NCI-H2196 treated with DMSO at 0.1 percent for 48 hours (cell line): ENCODE measurements around the gene ERP27.

ENCODE experiments used
- DNase-seq: peaks from one replicate; lab custom pipeline; 2025; ENCODE audit not compliant: unreplicated experiment; lab: John Stamatoyannopoulos, UW

Gene ERP27

DNA sequence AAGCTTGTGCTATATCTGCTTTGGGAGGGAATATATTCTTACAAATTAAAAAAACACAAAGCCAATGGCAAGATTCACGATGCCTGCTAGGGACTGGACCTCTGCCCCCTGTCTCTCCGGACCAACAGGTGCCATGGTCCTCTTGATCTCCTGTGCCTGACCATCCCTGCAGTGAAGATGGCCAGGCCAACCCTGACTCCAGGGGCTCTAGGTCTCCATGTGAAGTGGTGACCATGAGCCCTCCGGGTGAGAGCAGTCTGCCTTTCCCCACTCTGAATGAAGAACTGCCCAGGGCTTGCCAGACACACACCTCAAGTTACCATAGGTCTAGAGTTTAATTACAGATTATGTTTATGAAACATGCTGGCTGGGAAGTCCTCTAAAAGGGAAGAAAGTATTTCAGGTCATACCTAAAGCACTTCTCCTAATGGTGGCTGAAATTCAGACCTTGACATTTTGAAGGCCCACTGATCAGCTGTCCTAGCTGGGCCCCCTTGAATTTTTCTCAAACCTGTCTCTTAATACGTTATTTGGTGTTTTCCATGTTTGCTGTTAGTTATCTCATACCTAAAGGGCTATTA lies 21.7 kb upstream of the ERP27 start:
- DNase-seq = no peak

DNA sequence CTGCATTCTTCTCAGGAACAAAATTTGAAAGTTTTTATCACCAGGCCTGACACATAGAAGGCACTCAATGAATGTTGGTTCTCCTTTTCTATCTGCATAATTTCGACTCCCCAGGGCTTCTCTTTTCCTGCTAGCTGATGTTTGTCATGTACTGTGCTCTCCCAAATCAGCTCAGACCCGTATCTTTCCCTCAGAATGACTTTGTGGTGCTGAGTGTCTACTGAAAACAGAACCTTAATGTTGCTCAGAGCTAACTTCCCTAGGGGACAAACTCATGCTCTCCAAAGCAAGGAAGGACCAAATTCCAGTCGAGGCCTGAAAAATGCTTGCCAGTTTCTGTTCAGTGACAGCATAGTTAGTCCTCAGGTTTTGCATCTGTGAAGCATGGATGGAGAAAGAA lies 21.1 kb upstream of the ERP27 start:
- DNase-seq = no peak

DNA sequence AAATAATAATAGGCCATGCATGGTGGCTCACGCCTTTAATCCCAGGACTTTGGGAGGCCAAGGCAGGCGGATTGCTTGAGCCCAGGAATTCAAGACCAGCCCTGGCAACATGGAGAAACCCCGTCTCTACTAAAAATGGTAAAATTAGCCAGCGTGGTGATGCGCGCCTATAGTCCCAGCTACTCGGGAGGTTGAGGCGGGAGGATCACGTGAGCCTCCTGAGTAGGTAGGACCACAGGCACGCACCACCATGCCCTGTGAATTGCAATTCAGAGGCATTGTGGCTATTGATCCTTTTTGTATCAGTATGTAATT lies 20.7 kb upstream of the ERP27 start:
- DNase-seq = no peak

DNA sequence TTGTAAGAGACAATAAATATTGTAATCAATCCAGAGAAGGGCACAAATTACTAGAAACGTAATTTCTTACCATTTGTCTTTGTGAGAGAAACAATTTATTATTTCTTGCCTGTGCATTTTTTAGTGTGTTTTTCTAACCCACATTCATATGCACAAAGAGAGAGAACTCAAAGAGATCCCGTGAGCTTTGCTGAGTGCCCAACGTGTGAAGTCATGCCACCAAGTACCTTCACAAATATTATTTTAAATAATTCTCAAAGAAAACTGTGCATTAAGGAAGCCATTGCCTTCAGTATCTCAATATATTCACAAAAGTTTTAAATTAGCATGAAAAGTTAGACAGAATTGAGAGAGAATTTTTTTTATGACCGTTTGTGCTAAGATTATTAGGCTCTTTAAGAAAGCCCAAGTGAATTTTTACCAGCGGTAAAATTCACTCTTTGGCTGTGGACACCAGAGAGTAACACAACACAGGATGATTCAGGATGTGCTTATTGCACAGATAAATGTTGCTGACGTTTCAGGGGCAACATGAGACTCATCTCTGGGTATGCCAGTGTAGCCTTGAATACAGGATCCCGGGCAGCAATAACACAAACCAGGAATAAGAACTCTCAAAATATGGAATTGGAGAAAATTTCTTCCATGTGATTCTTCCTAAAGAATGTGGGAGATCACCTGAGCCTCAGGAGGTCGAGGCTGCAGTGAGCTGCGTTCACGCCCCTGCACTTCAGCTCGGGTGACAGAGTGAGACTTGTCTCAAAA lies 20.2 kb upstream of the ERP27 start:
- no peak for DNase-seq

DNA sequence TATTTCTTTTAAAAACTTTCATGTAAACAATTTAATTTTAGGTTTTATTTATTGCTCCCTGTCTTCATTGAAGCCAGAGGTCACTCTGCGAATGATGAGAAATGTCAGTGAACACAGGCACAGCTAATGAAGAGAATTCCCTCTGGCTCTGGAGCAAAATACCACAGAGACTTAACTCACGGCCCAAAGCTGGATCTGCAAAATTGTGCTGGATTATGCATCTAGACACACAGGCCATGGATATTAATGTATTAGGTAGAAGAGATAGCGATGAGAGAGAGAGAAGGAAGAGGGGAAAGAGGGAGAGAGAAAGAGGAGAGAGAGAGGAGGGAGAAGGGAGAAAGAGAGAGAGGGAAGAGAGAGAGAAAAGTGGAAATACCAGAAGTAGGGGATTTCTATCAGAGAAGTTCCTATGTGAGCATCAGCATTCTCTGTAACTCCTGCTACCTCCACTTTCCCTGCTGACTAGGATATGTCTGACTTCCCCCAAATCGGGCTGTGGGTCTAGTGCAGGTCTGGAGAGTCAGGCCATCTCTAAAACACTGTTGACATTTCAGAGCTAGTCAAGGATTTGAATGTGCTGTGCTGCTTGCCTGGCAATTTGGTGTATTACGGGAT lies 19.3 kb upstream of the ERP27 start:
- DNase-seq = no peak

DNA sequence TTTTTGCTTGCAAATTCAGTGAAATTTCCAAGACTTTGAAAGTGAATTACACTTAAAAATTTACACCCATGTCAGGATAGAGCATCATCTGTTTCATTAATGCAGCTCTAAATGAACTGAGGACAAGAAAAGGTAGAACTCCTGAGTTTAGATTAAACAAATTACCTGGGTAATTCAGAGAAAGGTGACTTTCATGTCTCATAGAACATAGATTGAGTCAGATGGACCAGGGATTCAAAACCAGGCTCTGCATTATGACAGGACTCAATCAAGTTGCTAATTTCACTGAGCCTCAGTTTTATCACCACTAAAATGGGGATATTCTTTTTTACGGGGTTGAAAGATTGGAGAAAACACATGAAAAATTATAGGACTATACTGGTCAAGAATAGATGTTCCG lies 18.6 kb upstream of the ERP27 start:
- no peak for DNase-seq

DNA sequence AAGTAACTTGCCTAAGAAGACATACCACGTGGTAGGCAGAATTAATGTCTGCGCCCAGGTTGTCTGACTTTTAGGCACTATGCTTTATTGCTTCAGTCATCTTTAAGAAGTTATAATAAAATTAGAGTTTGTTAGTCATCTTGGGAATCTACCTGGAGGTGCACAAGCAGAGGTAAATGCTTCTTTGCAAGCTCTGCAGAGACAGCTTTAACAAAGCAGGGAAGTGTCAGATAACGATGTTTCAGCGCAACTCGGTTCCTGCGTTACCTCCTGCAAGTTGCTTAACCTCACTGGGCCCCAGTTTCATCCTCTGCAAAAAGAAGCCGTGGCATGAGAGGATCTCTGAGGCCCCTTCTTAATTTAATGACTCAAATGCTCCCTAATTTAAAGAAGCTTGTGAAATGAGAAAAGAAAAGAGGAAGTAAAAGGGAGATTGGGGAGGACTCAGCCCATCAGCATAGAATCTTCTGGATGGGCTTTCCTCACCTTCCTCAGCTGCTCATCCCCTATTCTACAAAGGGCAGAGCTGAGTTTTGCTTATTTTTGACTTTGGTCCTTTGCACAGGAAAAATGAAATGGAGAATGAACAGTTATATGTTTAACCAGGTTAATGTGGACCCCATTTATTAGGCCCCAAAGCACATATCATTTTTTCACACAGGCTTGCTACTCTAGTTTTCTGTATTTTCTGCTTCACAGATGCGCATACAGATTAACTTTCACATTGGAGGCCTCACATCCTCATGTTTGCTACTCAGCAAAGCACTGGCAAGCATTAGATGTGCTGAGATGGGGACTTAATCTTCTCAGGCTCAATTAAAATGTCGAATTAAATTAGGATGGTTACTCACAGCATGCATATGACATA lies 17.9 kb upstream of the ERP27 start:
- no peak for DNase-seq

DNA sequence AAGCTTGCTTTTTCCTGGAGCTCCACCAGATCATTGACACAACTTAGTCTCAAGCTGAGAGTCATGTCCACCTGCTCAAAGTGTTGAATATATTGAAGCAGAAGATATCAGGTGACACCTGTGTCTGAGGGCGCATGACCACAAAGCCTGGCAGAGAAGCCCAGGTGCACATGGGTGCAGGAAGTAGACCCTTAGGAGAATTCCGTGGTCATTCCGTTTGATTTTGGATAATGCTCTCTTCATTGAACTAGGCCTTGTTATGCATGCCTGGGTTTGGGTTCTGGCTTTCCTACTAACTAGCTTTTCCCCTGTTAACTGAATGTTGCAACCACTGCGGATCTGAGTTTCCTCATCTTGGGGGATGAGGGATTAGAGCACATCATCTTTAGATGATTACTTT lies 15.9 kb upstream of the ERP27 start:
- DNase-seq = no peak

DNA sequence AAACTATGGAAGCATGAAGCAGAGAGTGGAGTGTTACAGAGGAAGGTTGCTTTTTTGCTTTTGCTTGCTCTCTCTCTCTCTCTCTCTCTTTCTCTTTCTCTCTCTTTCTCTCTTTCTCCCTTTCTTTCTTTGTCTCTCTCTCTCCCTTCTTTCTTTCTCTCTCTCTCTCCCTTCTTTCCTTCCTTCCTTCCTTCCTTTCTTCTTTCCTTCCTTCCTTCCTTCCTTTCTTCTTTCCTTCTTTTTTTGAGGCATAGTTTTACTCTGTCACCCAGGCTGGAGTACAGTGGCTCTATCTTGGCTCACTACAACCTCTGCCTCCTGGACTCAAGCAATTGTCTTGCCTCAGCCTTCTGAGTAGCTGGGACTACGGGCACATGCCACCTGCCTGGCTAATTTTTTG lies 15.4 kb upstream of the ERP27 start:
- DNase-seq = no peak

DNA sequence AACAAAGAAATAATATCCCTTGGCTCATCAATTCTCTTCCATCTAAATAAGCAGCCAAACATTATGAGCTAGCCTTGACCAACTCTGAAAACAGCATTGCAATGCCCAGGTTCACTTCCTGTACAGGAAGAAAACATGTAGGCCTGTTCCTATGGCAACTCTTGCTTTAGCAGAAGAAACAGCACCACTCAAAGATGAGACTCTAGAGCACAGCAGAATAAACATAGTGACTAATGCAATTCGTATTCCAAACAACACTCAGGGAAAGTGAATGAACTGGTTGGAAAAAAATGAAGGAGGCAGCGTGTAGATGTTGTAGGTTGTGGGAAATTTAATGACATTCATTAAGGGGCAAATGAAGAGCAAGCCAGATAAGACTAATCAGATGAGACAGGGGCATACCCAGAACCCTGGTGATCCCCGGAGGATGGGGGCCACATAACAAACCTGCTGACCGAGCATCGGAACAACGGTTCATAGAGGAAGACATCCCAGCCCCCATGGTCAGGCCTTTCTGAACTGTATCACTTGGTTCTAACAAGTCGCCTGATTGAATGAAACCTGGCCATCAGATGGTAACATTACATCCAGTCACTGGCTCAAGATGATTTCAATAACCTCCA lies 14.1 kb upstream of the ERP27 start:
- DNase-seq = no peak

DNA sequence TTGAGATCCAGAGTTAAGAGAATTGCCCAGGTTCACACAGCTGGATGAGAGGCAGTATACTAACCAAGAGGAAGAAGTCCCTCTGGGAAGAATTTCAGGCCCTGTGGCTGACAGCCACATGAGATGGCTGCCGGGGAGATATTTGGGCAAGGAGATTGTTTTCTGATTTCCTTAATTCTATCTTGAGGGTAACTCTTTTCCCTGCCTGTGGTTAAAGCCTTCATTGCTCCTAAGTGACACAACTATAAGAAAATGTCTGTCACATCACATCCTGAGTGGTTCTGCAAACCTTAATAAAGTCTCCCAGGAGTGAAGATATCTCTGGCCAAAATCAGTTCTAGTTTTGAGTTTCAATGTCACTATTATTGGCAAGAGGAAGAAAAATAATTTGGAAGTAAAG lies 13.5 kb upstream of the ERP27 start:
- DNase-seq = no peak

DNA sequence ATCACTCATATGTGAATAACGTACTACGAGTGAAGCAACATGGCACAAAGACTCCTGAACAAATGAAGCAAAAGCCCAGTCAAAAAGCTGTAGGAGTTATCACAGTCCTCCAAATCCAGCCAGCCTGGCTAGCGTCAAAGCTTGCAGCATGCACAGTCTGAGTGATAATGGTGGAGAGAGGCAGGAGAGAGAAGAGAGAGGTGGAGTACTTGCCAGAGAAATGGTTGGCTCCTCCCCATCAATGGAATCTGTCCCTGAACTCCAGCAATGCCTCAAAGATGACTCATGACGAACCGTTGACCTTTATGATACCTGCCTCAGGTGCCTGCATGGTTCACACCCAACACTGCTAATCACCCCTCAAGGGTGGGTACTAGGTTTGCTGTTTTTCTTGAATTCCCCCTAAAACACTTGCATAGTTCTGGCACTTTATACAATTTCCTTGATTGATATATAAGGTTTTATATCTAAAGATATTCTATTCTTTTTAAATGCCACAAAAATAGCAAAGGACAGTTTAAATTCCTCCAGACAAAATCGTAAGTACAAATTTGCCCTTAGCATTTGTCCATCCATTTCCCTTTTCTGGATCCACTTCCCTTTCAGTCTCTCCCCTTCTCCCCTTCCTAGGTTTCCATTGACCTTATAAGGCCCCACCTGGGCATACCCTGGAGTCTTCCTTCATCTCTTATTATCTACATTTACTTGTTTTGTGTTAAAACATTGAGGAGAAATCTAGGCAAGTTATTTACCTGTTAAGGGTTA lies 12.8 kb upstream of the ERP27 start:
- DNase-seq = no peak

DNA sequence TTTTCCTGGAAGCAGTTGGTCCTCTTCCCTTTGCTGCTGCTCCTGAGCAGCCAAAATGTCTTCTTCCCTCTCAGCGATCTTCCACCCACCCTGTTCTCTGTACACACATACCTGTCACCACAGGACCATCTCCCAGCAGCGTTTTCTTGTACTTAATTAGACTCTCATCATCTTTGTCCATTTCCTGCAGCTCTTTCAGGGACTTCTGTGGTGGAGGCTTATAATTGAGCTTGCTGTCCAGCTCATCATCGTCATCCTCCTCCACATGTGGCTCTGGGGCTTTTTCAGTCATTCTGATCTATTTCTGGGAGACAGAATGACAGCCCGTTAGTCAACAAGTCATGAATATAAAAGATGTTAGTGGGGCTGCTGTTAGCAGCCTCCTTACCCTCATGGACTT lies 12.1 kb upstream of the ERP27 start:
- DNase-seq = no peak

DNA sequence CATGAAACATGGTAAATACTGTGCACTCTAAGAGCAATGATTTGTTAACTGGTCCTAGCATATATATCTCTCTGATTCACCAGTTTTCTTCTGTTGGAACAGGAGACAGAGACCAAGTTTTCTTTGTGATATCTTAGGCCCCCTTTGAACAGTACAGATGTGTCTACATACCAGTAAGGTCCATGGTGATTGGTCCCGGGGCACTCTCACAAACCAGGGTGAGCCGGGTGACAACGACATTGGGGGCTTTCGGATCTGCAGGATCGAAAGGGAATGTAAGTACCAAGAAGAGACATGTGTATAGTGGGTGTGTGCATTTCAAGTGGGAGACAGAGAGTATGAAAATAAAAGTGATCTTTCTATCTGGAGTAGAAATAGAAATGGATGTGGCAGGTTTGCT lies 11.3 kb upstream of the ERP27 start:
- no peak for DNase-seq

DNA sequence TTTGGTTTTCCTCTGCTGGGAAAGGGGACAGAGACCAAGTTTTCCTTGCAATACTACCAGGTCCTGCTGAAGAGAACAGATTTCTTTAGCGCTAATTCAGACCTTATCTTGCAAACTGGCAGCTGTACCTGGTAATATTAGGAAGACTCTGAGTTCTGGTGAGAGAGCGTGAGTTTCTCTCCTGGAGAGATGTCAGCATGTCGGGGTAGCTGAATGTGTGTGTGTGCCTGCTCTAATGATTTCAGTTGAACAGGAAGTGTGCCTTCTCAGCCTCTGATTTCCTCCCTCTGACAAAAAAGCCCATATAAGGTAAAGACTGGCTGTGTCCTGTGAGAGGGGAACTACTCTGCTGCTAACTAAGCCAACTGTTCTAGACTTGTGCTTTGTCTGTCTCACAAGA lies 10.3 kb upstream of the ERP27 start:
- DNase-seq = no peak

DNA sequence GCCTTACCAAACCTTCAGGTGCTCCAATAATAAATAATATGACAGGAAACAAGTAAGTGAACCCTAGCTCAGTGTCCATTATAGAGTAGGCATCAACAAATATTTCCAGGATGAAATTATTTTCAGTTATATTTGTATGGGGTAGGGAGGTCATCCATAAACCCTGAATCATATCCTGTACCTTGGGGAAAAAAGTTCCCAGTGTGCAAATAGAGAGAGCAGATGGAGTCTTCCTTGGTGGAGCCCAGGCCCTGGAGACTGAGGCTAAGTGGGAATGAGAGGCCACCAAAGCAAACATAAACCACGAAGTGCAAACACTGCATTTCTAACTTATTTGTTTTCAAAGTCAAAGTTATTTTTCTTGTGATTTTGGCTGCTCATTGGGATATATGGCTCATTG lies 8.5 kb upstream of the ERP27 start:
- no peak for DNase-seq

DNA sequence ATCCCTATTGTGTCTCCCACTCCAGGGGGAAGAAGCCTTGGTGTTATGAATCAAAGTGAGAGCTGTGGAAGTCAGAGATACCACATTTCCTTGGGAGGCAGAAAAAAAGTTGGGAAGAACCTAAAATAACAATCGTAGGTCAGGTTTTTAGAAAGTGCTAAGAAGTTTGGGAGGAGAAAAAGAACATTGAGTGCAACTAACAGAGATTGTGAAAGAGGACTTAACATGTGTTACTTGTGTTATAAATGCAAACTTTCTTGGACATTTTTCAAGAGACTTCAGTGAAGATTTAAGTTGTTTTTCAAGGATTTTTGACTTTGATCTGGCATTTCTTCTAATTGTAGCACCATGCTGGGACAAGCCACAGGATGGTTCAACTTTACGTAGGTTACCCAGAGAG lies 7.8 kb upstream of the ERP27 start:
- DNase-seq = no peak

DNA sequence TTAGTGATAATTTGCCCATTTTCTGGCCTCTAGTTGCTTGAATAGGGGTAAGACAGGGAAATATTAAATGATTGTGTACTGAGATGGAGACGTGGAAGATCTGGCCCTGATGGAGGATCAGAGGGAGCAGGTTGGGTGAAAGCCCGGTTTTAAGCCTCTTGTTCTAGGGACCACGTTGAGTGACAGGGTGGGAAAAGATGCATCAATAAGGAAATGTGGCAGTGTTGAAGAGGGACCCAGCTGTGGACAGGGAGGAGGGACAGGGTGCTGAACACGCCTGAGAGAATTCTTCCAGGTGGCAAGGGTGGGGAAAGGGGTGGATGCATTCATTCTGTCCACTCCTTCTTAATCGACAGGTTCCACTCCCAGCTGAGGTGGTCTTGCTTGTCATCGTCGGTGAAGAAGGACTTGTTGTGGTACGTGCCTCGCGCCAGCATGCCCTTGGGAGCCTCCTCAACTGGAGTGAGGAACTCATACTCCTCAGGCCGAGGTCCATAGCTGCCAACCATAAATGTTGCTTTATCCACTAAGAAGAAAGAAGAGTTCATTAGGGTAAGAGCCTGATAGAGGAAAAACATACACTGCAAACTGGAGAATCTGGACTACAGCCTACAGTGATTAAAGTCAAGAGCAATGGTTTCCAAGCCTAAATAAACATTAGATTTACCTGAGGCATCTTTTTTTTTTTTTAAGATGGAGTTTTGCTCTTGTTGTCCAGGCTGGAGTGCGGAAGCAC lies 4.0 kb upstream of the ERP27 start:
- no peak for DNase-seq

DNA sequence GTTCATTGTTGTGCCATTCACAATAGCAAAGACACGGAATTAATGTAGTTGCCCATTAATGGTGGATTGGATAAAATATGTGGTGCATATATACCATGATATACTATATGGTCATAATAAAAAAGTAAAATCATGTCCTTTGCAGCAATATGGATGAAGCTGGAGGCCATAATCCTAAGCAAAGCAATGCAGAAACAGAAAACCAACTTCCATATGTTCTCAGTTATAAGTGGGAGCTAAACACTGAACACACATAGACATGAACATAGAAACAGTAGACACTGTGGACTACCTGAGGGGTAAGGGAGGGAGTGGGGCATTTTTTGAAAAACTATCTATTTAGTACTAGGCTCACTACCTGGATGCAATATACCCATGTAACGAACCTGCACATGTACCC lies 3.0 kb upstream of the ERP27 start:
- no peak for DNase-seq

DNA sequence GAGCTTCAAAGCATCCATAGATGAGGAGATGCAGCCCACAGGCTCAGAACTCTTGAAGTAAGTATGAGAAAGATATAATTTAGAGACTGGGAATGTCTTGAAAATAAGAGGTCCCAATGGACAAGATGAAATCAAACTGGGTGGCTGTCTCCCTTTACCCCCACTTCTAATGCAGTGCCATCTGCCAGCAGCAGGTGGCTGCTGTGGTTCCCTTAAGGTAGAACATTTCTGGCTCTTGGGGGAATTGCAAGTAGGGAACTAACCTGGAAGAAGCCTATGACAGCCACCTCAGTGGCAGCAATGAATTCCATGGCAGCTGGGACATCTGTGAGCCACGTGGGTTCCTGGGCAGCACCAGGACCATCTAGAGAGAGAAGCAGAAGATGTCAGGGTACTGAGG lies 648 bp downstream of the ERP27 start:
- DNase-seq = no peak
